ENCODE data around the gene NAT14. TPM values are rescaled to one million over a fixed set of nuclear protein-coding genes. Genes with fewer than 3 reads are reported as not detected.

The NAT14 gene
- total RNA-seq, 1 experiment from 2014 or later, result 17.5 TPM

- Histone ChIP-seq H3K27ac (ENCODE audit: low read length) (no peak within 1 kb of the TSS), H2AFZ (ENCODE audit: low read length) (no peak within 1 kb of the TSS), H3K9ac (ENCODE audit: low read length) (no peak within 1 kb of the TSS), H3K27me3 (ENCODE audit: low read length) (peaks cover 55% of the 10 kb centered on the region), H3K79me2 (ENCODE audit: low read length) (no peaks in the 10 kb centered on the region), H3K9me3 (ENCODE audit: low read length) (no peaks in the 10 kb centered on the region), H3K4me3 (ENCODE audit: low read length) (no peak within 1 kb of the TSS), H3K9me2 (replicated peaks; ENCODE audit: low read length) (no peaks in the 10 kb centered on the region), H4K20me1 (ENCODE audit: low read length) (no peaks in the 10 kb centered on the region; the same call in 1 of the 2 replicates), H3F3A (ENCODE audit: low read length, unreplicated experiment) (no peaks in the 10 kb centered on the region), H3K4me1 (ENCODE audit: insufficient read depth, low read length) (no peaks in the 10 kb centered on the region), H3K4me2 (ENCODE audit: low read length) (no peak within 1 kb of the TSS), H3K36me3 (ENCODE audit: low read depth, low read length) (no peaks in the 10 kb centered on the region)
- POLR2A ChIA-PET (ENCODE audit: unreplicated experiment), result no interaction called here
- BruUV-seq (replicated peaks), result no TSS peak
- TF ChIP-seq CTCF (conservative IDR thresholded peaks at IDR 0.05; ENCODE audit: low read depth, low read length), result no peak
- no peak for TF ChIP-seq EZH2phosphoT487 (IDR thresholded peaks at IDR 0.05; ENCODE audit: borderline replicate concordance, low read length)
- TF ChIP-seq EZH2 (IDR thresholded peaks at IDR 0.05; ENCODE audit: low read length, unreplicated experiment), result no peak
- ATAC-seq, result peak; percentile 30; the same call in 1 of the 2 replicates
- DNase-seq, result peak; percentile 23
- CTCF ChIA-PET, result no interaction called here
- intact Hi-C loops (cut with micrococcal nuclease), result no loop called here
Observed at GRCh38 chr19:55443045-55443823, 41.8 kb upstream of the NAT14 start, which contains the start of gene SHISA7. TSS of gene SHISA7 (minus strand) at chr19:55443300. CDS start at chr19:55442863, 437 bp downstream.

GRCh38 chr19:55443824-55444480 lies 41.0 kb upstream of the NAT14 start:
- no TSS peak for BruUV-seq (replicated peaks)
- H3K9me2 ChIP-seq (replicated peaks; ENCODE audit: low read length), result no peaks in the 10 kb centered on the region
- ChIA-PET CTCF (no interaction called here), POLR2A (ENCODE audit: unreplicated experiment) (no interaction called here)
- peaks cover 55% of the 10 kb centered on the region for H3K27me3 ChIP-seq (ENCODE audit: low read length)
- intact Hi-C loops (cut with micrococcal nuclease), result no loop called here
- no peak overlapping the region for H3K9ac ChIP-seq (ENCODE audit: low read length)
- TF ChIP-seq CTCF (conservative IDR thresholded peaks at IDR 0.05; ENCODE audit: low read depth, low read length) (no peak), EZH2phosphoT487 (IDR thresholded peaks at IDR 0.05; ENCODE audit: borderline replicate concordance, low read length) (no peak; the same call in 1 of the 2 replicates), EZH2 (IDR thresholded peaks at IDR 0.05; ENCODE audit: low read length, unreplicated experiment) (no peak)
- DNase-seq (no peak), ATAC-seq (no peak)
- no peak overlapping the region for H3K4me2 ChIP-seq (ENCODE audit: low read length)
- H2AFZ ChIP-seq (ENCODE audit: low read length), result no peak overlapping the region
- H3K9me3 ChIP-seq (ENCODE audit: low read length), result no peaks in the 10 kb centered on the region
- H3K4me1 ChIP-seq (ENCODE audit: insufficient read depth, low read length), result no peaks in the 10 kb centered on the region
- H3K79me2 ChIP-seq (ENCODE audit: low read length), result no peaks in the 10 kb centered on the region
- no peak overlapping the region for H3K4me3 ChIP-seq (ENCODE audit: low read length)
- H3K36me3 ChIP-seq (ENCODE audit: low read depth, low read length), result no peaks in the 10 kb centered on the region
- H3F3A ChIP-seq (ENCODE audit: low read length, unreplicated experiment), result no peaks in the 10 kb centered on the region
- H3K27ac ChIP-seq (ENCODE audit: low read length), result no peak overlapping the region
- no peaks in the 10 kb centered on the region for H4K20me1 ChIP-seq (ENCODE audit: low read length)

DNA sequence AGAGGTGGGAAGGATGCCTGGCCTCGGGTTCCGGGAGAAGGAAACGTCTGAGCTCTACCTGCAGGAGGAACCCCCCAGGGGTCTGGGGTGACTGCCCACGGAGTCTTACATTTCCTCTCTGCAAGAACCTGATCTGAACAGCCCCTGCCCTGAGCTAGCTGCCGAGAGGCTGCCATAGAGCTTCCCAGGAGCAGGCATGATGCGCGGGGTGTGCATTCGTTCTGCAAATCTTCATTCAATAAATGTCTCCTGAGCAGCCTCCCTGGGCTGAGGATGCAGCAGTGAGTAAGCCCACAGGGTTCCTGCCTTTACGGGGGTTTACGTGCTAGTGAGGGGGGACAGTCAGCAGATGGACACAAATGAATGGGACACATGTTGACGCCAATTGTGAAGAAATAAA lies 40.3 kb upstream of the NAT14 start:
- Histone ChIP-seq H3K9me2 (replicated peaks; ENCODE audit: low read length) (no peaks in the 10 kb centered on the region), H2AFZ (ENCODE audit: low read length) (no peak overlapping the region), H3K27me3 (ENCODE audit: low read length) (peaks cover 55% of the 10 kb centered on the region), H3F3A (ENCODE audit: low read length, unreplicated experiment) (no peaks in the 10 kb centered on the region), H3K4me3 (ENCODE audit: low read length) (no peak overlapping the region), H3K4me1 (ENCODE audit: insufficient read depth, low read length) (no peaks in the 10 kb centered on the region), H3K79me2 (ENCODE audit: low read length) (no peaks in the 10 kb centered on the region), H3K4me2 (ENCODE audit: low read length) (no peak overlapping the region), H3K36me3 (ENCODE audit: low read depth, low read length) (no peaks in the 10 kb centered on the region), H3K27ac (ENCODE audit: low read length) (no peak overlapping the region), H3K9ac (ENCODE audit: low read length) (no peak overlapping the region), H3K9me3 (ENCODE audit: low read length) (no peaks in the 10 kb centered on the region), H4K20me1 (ENCODE audit: low read length) (no peaks in the 10 kb centered on the region)
- TF ChIP-seq EZH2 (IDR thresholded peaks at IDR 0.05; ENCODE audit: low read length, unreplicated experiment) (no peak), CTCF (conservative IDR thresholded peaks at IDR 0.05; ENCODE audit: low read depth, low read length) (no peak), EZH2phosphoT487 (IDR thresholded peaks at IDR 0.05; ENCODE audit: borderline replicate concordance, low read length) (no peak)
- intact Hi-C loops (cut with micrococcal nuclease), result no loop called here
- DNase-seq (no peak), ATAC-seq (no peak)
- POLR2A ChIA-PET (ENCODE audit: unreplicated experiment), result no interaction called here
- CTCF ChIA-PET, result no interaction called here
- no TSS peak for BruUV-seq (replicated peaks)

Data from PC-3 (cell line).